Fibroblast of the aortic adventitia (primary cell): ENCODE data around the gene SLC12A4. TPM values are rescaled to one million over a fixed set of nuclear protein-coding genes. Genes with fewer than 3 reads are reported as not detected.
"Not testable (repeated sequence)": the region's sequence is repeated elsewhere in the genome, so short reads cannot be mapped to it uniquely, and the experiment has no call there.

Experiments used
- DNase-seq: peaks from one replicate; pipeline ENCODE4 v3.0.0-alpha.2; 2010; ENCODE audit warnings: low read depth
- H3K4me3 ChIP-seq: 2 replicates; pipeline ENCODE4 v1.5.1; 2011; ENCODE audit warnings: low read depth, mild to moderate bottlenecking, control low read depth, low read length, moderate library complexity
- CTCF ChIP-seq: IDR thresholded peaks from 2 replicates; pipeline ENCODE4 v1.5.1; 2011; ENCODE audit warnings: mild to moderate bottlenecking, low read length, control low read depth, inconsistent platforms; ENCODE audit not compliant: insufficient read depth
- total RNA-seq: library from RNA; depleted of rRNA; stranded (reverse); fragments of >200 nt; gene quantifications from 2 replicates; pipeline ENCODE4 v1.2.3, GENCODE V29; 2012; ENCODE audit warnings: low replicate concordance

SLC12A4 gene
- total RNA-seq, 1 donor, result 65.6 TPM

GRCh38 chr16:67975321-67976105 lies 7.1 kb upstream of the SLC12A4 start:
- no peak overlapping the region for H3K4me3 ChIP-seq
- no peak for TF ChIP-seq CTCF
- DNase-seq, result no peak

DNA sequence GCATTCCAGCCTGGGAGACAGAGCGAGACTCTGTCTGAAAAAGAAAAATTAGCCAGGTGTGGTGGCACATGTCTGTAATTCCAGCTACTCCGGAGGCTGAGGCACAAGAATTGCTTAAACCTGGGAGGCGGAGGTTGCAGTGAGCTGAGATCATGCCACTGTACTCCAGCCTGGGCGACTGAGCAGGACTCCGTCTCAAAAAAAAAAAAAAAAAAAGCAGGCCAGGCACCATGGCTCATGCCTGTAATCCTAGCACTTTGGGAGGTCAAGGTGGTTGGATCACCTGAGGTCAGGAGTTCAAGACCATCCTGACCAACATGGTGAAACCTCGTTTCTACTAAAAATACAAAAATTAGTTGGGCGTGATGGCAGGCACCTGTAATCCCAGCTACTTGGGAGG lies 3.8 kb upstream of the SLC12A4 start:
- DNase-seq, H3K4me3 ChIP-seq: not testable (repeated sequence)

DNA sequence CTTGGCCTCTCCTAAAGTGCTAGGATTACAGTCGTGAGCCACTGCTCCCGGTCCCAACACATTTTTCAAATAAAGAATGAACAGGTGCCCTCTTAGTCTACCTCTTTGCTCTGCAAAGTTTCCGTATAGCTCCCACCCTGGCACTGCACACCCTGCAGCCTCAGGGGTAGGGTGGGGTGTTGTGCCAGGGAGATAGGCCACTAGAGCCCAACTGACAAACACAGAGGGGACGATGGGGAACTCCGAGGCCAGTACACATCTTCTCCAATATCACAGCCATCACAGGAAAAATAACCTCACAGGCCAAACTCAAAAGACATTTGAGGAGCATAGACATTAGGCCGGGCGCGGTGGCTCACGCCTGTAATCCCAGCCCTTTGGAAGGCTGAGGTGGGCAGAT lies 2.7 kb upstream of the SLC12A4 start:
- DNase-seq, result no peak
- H3K4me3 ChIP-seq, result no peak overlapping the region
- no peak for TF ChIP-seq CTCF

- peak overlapping the region; percentile 89 for H3K4me3 ChIP-seq
- TF ChIP-seq CTCF, result no peak
- peak; percentile 22 for DNase-seq
Measured at GRCh38 chr16:67969254-67970039, 1.0 kb upstream of the SLC12A4 start.

GRCh38 chr16:67967958-67968399 lies 458 bp downstream of the SLC12A4 start:
- peak overlapping the region; percentile 89 for H3K4me3 ChIP-seq
- no peak for TF ChIP-seq CTCF
- peak; percentile 32 for DNase-seq

DNA sequence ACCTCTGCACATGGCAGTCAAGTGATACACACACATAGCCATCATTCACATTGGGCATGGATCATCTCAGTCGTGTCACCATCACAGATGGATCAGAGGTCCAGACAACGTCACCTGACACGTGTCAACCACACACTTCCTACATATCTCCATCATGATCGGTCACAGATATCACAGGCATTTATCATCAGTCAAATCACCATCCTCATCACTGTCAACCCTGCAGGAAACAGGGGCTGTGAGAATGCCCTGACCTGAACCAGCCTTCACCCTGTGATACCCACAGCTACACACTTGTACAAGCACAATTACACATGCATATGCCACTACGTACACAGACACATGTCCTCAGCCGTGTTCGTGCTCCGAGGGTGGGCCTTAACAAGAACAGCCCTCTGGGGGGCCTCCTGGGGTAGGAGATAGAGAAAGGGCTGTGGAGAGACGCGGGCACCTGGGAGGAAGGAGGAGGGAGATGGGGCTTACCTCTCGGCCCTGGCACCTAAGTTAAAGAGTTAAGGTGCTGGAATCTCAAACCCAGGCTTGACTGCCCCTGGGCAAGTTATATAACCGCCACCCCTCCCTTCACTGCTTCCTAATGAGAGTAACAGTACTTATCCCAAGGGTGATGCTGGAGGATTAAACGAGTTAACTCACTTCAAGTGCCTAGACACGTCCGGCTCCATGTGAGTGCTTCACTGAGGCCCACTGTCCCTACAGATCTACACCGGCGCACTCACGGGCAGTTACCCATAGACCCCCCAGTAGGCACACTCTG lies 1.1 kb downstream of the SLC12A4 start:
- TF ChIP-seq CTCF, result no peak
- H3K4me3 ChIP-seq, result peak overlapping the region; percentile 89
- DNase-seq, result peak; percentile 16
